ENCODE measurements around the gene AGPAT2. TPM values are rescaled to one million over a fixed set of nuclear protein-coding genes. Genes with fewer than 3 reads are reported as not detected.

The AGPAT2 gene
- total and polyA plus RNA-seq, 2 donors (not counting 1 experiment from before 2014, with no cell fraction given): 25.1 to 28.4 TPM

DNA sequence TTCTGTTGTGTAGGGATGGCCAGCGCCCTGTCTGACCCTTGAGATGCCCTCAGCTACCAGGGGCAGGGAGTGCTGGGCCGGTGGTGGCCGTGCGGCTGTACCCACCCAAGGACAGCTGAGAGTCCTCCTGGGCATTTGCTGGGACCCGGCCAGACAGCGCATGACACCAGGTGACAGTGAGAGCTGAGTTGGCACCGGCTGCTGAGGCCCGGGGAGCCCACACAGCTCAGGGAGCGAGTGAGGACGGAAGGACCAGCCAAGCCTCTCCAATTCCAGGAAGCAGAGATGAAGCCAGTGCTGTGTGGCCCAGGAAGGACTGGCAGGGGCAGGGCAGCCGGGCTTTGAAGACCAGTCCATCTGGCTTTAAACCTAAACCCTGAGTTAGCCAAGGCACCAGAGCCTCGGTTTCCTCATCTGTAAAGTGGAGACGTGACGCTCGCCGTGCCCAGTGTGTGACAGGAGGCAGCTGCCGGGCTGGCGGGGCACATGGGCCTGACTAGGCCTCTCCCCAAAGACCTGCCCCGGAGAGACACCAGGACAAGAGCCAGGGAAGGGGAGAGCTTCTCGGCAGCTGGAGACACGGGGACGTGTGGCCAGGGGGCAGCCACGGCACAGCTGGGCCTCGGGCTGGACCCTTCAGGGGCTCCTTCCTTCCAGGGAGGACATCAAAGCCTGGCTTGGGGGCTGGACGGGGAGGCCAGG, 3.0 kb upstream of the AGPAT2 start:
- intact Hi-C loops (cut with micrococcal nuclease): no loop called here
- H3K27ac ChIP-seq (ENCODE audit: low read length in 2 of 2): no peak overlapping the region
- ATAC-seq (ENCODE audit: low read depth) (no peak), DNase-seq (no peak)
- no peak overlapping the region for H3K4me3 ChIP-seq (ENCODE audit: control extremely low read depth in 1 of 5, extremely low read depth in 1 of 5, insufficient read depth in 1 of 5, low read depth in 2 of 5, low read length in 4 of 5)
- Mint-ChIP-seq H3K27ac (no peak overlapping the region), H3K9me3 (ENCODE audit: insufficient read depth) (no peaks in the 10 kb centered on the region), H3K4me1 (peaks cover 14% of the 10 kb centered on the region), H3K4me3 (no peak overlapping the region), H3K27me3 (peaks cover 6% of the 10 kb centered on the region)
- peaks cover 14% of the 10 kb centered on the region for H4K20me1 ChIP-seq (ENCODE audit: control insufficient read depth, insufficient read depth, low read length, poor library complexity, severe bottlenecking)
- H3K4me2 ChIP-seq (replicated peaks; ENCODE audit: low read depth, low read length, poor library complexity, severe bottlenecking): no peak overlapping the region
- whole genome bisulfite sequencing (ENCODE audit: insufficient coverage): 93% methylated on average over 25 of the region's 25 CpGs
- POLR2A ChIA-PET: interaction anchor here (0.5 kb wide), 1 partner anchor 382 kb away, joined by 4 read pairs; no protein-coding TSS in a partner anchor
- CTCF ChIA-PET: no interaction called here
- H3K36me3 ChIP-seq (replicated peaks in 1 of 2; ENCODE audit: control extremely low read depth in 1 of 2, control insufficient read depth in 1 of 2, extremely low read depth in 1 of 2, insufficient read depth in 2 of 2, low read length in 1 of 2): no peaks in the 10 kb centered on the region
- no peak overlapping the region for H3K9ac ChIP-seq (ENCODE audit: low read length)
- peaks cover 14 to 22% of the 10 kb centered on the region in 2 donors for H3K4me1 ChIP-seq (ENCODE audit: control insufficient read depth in 2 of 2, insufficient read depth in 2 of 2, low read length in 2 of 2)
- H3K9me3 ChIP-seq (ENCODE audit: control extremely low read depth in 1 of 3, control insufficient read depth in 2 of 3, insufficient read depth in 1 of 3, low read length in 2 of 3): peaks cover 0 to 9% (median 0%) of the 10 kb centered on the region in 3 donors
- H3K27me3 ChIP-seq (replicated peaks in 1 of 4; ENCODE audit: control extremely low read depth in 1 of 4, control insufficient read depth in 3 of 4, insufficient read depth in 4 of 4, low read length in 3 of 4): peaks cover 0 to 4% (median 0%) of the 10 kb centered on the region in 4 experiments
- peaks cover 11% of the 10 kb centered on the region for H3K79me2 ChIP-seq (ENCODE audit: control insufficient read depth, insufficient read depth, low read length)
- H2AFZ ChIP-seq (ENCODE audit: insufficient read depth, low read depth, low read length, poor library complexity, severe bottlenecking): no peak overlapping the region
- TF ChIP-seq EZH2 (IDR thresholded peaks at IDR 0.05; ENCODE audit: borderline replicate concordance, insufficient read depth, low read depth, low read length, poor library complexity, severe bottlenecking): no peak
- TF ChIP-seq, protein P1, sequence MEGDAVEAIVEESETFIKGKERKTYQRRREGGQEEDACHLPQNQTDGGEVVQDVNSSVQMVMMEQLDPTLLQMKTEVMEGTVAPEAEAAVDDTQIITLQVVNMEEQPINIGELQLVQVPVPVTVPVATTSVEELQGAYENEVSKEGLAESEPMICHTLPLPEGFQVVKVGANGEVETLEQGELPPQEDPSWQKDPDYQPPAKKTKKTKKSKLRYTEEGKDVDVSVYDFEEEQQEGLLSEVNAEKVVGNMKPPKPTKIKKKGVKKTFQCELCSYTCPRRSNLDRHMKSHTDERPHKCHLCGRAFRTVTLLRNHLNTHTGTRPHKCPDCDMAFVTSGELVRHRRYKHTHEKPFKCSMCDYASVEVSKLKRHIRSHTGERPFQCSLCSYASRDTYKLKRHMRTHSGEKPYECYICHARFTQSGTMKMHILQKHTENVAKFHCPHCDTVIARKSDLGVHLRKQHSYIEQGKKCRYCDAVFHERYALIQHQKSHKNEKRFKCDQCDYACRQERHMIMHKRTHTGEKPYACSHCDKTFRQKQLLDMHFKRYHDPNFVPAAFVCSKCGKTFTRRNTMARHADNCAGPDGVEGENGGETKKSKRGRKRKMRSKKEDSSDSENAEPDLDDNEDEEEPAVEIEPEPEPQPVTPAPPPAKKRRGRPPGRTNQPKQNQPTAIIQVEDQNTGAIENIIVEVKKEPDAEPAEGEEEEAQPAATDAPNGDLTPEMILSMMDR (IDR thresholded peaks at IDR 0.05): no peak

DNA sequence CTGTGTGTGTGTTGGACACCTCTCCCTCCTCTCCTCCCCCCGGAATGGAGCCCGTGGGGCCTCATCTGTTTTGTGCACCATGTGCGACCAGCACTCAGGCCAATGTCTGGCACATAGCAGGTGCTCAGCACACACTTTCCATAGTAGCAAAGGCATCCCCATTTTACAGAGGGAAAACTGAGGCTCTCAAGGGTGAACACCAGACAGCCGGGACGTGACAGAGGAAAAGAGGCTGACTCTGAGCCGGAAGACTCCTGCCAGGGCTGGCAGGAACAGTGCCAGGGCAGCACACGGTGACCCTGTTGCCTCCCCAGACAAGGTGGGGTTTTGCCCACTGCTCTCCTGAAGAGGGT, 1.8 kb upstream of the AGPAT2 start:
- peaks cover 0 to 9% (median 0%) of the 10 kb centered on the region in 3 donors for H3K9me3 ChIP-seq (ENCODE audit: control extremely low read depth in 1 of 3, control insufficient read depth in 2 of 3, insufficient read depth in 1 of 3, low read length in 2 of 3)
- peaks cover 6% of the 10 kb centered on the region for H3K27me3 Mint-ChIP-seq
- CTCF ChIA-PET: interaction anchor here (1.1 to 2.1 kb wide), 2 partner anchors 38 to 40 kb away, joined by 4 to 6 read pairs; no protein-coding TSS in a partner anchor
- peak overlapping the region; percentile 66 for H3K4me3 Mint-ChIP-seq
- H3K9ac ChIP-seq (ENCODE audit: low read length): no peak overlapping the region
- H3K79me2 ChIP-seq (ENCODE audit: control insufficient read depth, insufficient read depth, low read length): peaks cover 20% of the 10 kb centered on the region
- no peak overlapping the region for H2AFZ ChIP-seq (ENCODE audit: insufficient read depth, low read depth, low read length, poor library complexity, severe bottlenecking)
- no peak overlapping the region for H3K4me3 ChIP-seq (ENCODE audit: control extremely low read depth in 1 of 5, extremely low read depth in 1 of 5, insufficient read depth in 1 of 5, low read depth in 2 of 5, low read length in 4 of 5)
- H3K27me3 ChIP-seq (replicated peaks in 1 of 4; ENCODE audit: control extremely low read depth in 1 of 4, control insufficient read depth in 3 of 4, insufficient read depth in 4 of 4, low read length in 3 of 4): no peaks in the 10 kb centered on the region
- no peak overlapping the region for H3K4me2 ChIP-seq (replicated peaks; ENCODE audit: low read depth, low read length, poor library complexity, severe bottlenecking)
- peaks cover 25% of the 10 kb centered on the region for H4K20me1 ChIP-seq (ENCODE audit: control insufficient read depth, insufficient read depth, low read length, poor library complexity, severe bottlenecking)
- no peak overlapping the region for H3K27ac ChIP-seq (ENCODE audit: low read length in 2 of 2)
- DNase-seq (no peak), ATAC-seq (ENCODE audit: low read depth) (no peak)
- H3K4me1 Mint-ChIP-seq: peaks cover 14% of the 10 kb centered on the region
- POLR2A ChIA-PET: interaction anchor here (0.6 kb wide), 1 partner anchor 72 kb away, joined by 3 read pairs; no protein-coding TSS in a partner anchor
- intact Hi-C loops (cut with micrococcal nuclease): no loop called here
- 96% methylated on average over 6 of the region's 7 CpGs for WGBS (ENCODE audit: insufficient coverage)
- H3K9me3 Mint-ChIP-seq (ENCODE audit: insufficient read depth): no peaks in the 10 kb centered on the region
- peaks cover 14 to 22% of the 10 kb centered on the region in 2 donors for H3K4me1 ChIP-seq (ENCODE audit: control insufficient read depth in 2 of 2, insufficient read depth in 2 of 2, low read length in 2 of 2)
- H3K27ac Mint-ChIP-seq: peak overlapping the region; percentile 77
- TF ChIP-seq EZH2 (IDR thresholded peaks at IDR 0.05; ENCODE audit: borderline replicate concordance, insufficient read depth, low read depth, low read length, poor library complexity, severe bottlenecking): no peak
- TF ChIP-seq, protein P1 (IDR thresholded peaks at IDR 0.05): no peak
- H3K36me3 ChIP-seq (replicated peaks in 1 of 2; ENCODE audit: control extremely low read depth in 1 of 2, control insufficient read depth in 1 of 2, extremely low read depth in 1 of 2, insufficient read depth in 2 of 2, low read length in 1 of 2): no peaks in the 10 kb centered on the region

Measured in B cell (primary cell).